ENCODE measurements around the gene HMGN2.

HMGN2 gene

GRCh38 chr1:26472320-26472900 lies at the start of gene HMGN2:
HMGN2 (plus strand) TSS chr1:26472440; CDS start chr1:26472613, 173 bp downstream.
- peak; percentile 90 for DNase-seq

GRCh38 chr1:26429721-26430120 lies 42.5 kb upstream of the HMGN2 start:
- no peak for DNase-seq

- peak; percentile 98 to 99 for DNase-seq
These were observed 40.1 kb upstream of the HMGN2 start, which contains the start of gene DHDDS for GRCh38 chr1:26431979-26432695. DHDDS (plus strand) TSS chr1:26432321; CDS start chr1:26432946, 625 bp downstream.

GRCh38 chr1:26432793-26433192 lies 39.4 kb upstream of the HMGN2 start:
- DNase-seq: no peak

GRCh38 chr1:26434161-26434752 lies 38.0 kb upstream of the HMGN2 start:
- no peak for DNase-seq

GRCh38 chr1:26438041-26438440 lies 34.2 kb upstream of the HMGN2 start:
- DNase-seq: no peak

- DNase-seq: no peak
These were observed 32.0 kb upstream of the HMGN2 start for GRCh38 chr1:26440259-26440658.

GRCh38 chr1:26449868-26450267 lies 22.4 kb upstream of the HMGN2 start:
- DNase-seq: no peak

- no peak for DNase-seq
These were observed 21.3 kb upstream of the HMGN2 start for GRCh38 chr1:26450908-26451307.

- DNase-seq: no peak
These were observed 19.6 kb upstream of the HMGN2 start for GRCh38 chr1:26452459-26453183.

GRCh38 chr1:26459148-26459547 lies 13.1 kb upstream of the HMGN2 start:
- no peak for DNase-seq

GRCh38 chr1:26459573-26460031 lies 12.6 kb upstream of the HMGN2 start:
- DNase-seq: no peak

- no peak for DNase-seq
These were observed 3.3 kb upstream of the HMGN2 start for GRCh38 chr1:26468911-26469310.

GRCh38 chr1:26469558-26469957 lies 2.7 kb upstream of the HMGN2 start:
- DNase-seq: no peak

GRCh38 chr1:26470878-26471497 lies 1.3 kb upstream of the HMGN2 start:
- no peak for DNase-seq

- DNase-seq: peak; percentile 10 to 37
These were observed 531 bp upstream of the HMGN2 start for GRCh38 chr1:26471498-26472319.

- peak; percentile 96 for DNase-seq
These were observed 933 bp downstream of the HMGN2 start for GRCh38 chr1:26472901-26473845.

- DNase-seq: no peak
These were observed 2.6 kb downstream of the HMGN2 start for GRCh38 chr1:26474818-26475217.

- no peak for DNase-seq
These were observed 3.7 kb downstream of the HMGN2 start for GRCh38 chr1:26475989-26476388.

- no peak for DNase-seq
These were observed 4.7 kb downstream of the HMGN2 start for GRCh38 chr1:26476958-26477357.
